GM18861 (cell line): ENCODE data around the gene ARHGAP6.
"Not testable (repeated sequence)": the region's sequence is repeated elsewhere in the genome, so short reads cannot be mapped to it uniquely, and the experiment has no call there.

Experiments
- ATAC-seq: cut with Tn5 transposase; IDR thresholded peaks from one replicate; pipeline ENCODE4 v1.9.1; 2021; ENCODE audit not compliant: unreplicated experiment

The ARHGAP6 gene

GRCh38 chrX:11264925-11265324 is 400.8 kb downstream of the ARHGAP6 start:
- no peak for ATAC-seq

- ATAC-seq: no peak
These were observed 404.5 kb downstream of the ARHGAP6 start for GRCh38 chrX:11261260-11261659.

- no peak for ATAC-seq
These were observed 406.3 kb downstream of the ARHGAP6 start for GRCh38 chrX:11259437-11259836.

GRCh38 chrX:11257711-11258110 is 408.0 kb downstream of the ARHGAP6 start:
- no peak for ATAC-seq

- no peak for ATAC-seq
These were observed 408.4 kb downstream of the ARHGAP6 start for GRCh38 chrX:11257290-11257689.

- no peak for ATAC-seq
These were observed 411.2 kb downstream of the ARHGAP6 start for GRCh38 chrX:11254417-11255109.

- ATAC-seq: no peak
These were observed 421.1 kb downstream of the ARHGAP6 start for GRCh38 chrX:11244636-11245035.

GRCh38 chrX:11242704-11243103 is 423.0 kb downstream of the ARHGAP6 start:
- ATAC-seq: no peak

- no peak for ATAC-seq
These were observed 424.0 kb downstream of the ARHGAP6 start for GRCh38 chrX:11241720-11242119.

- peak; percentile 77 for ATAC-seq
These were observed 426.5 kb downstream of the ARHGAP6 start for GRCh38 chrX:11239230-11239629.

GRCh38 chrX:11235377-11235776 is 430.3 kb downstream of the ARHGAP6 start:
- not testable (repeated sequence) for ATAC-seq

GRCh38 chrX:11215191-11215921 is 450.4 kb downstream of the ARHGAP6 start:
- no peak for ATAC-seq

- no peak for ATAC-seq
These were observed 451.2 kb downstream of the ARHGAP6 start for GRCh38 chrX:11214346-11215190.

GRCh38 chrX:11212741-11213140 is 453.0 kb downstream of the ARHGAP6 start:
- no peak for ATAC-seq

- no peak for ATAC-seq
These were observed 455.3 kb downstream of the ARHGAP6 start for GRCh38 chrX:11210415-11210801.

- ATAC-seq: no peak
These were observed 455.8 kb downstream of the ARHGAP6 start for GRCh38 chrX:11209798-11210414.

- ATAC-seq: no peak
These were observed 459.0 kb downstream of the ARHGAP6 start for GRCh38 chrX:11206716-11207115.

GRCh38 chrX:11205796-11206195 is 459.9 kb downstream of the ARHGAP6 start:
- ATAC-seq: no peak

GRCh38 chrX:11197671-11198070 is 468.0 kb downstream of the ARHGAP6 start:
- ATAC-seq: no peak

GRCh38 chrX:11196476-11196875 is 469.2 kb downstream of the ARHGAP6 start:
- ATAC-seq: no peak

GRCh38 chrX:11193035-11193469 is 472.7 kb downstream of the ARHGAP6 start:
- ATAC-seq: no peak
